Breast epithelium (tissue), 4 donors: ENCODE results near the gene SESN1. TPM values are rescaled to one million over a fixed set of nuclear protein-coding genes. Genes with fewer than 3 reads are reported as not detected.

ENCODE experiments used
- DNase-seq, 2 donors: peaks; one replicate each; pipeline ENCODE4 v3.0.0-alpha.2; 2019; ENCODE audit warnings: low spot score in 2 of 2
- H3K27ac ChIP-seq, 2 donors: fragments of 200-600 bp; sonication (generic) in 1 of 2; one replicate each; pipeline ENCODE4 v1.5.1; 2016 to 2019; ENCODE audit warnings: mild to moderate bottlenecking in 1 of 2
- H3K27me3 ChIP-seq, 2 donors: fragments of 200-600 bp; sonication (generic) in 1 of 2; one replicate each; pipeline versions ENCODE4 v1.5.1 to v1.6.0; 2017 to 2019; ENCODE audit warnings: control low read depth in 1 of 2, mild to moderate bottlenecking in 1 of 2
- H3K36me3 ChIP-seq: fragments of 200-600 bp; one replicate; pipeline ENCODE4 v1.5.1; 2019
- H3K4me1 ChIP-seq, 2 donors: fragments of 200-600 bp; sonication (generic); one replicate each; pipeline ENCODE4 v1.5.1; 2016 to 2019; ENCODE audit warnings: control low read depth in 1 of 2
- H3K4me3 ChIP-seq, 3 donors: fragments of 200-600 bp; sonication (generic); 1 replicate in 2 of 3; 2 replicates in 1 of 3; pipeline ENCODE4 v1.5.1; 2016 to 2019; ENCODE audit warnings: mild to moderate bottlenecking in 3 of 3, moderate library complexity in 2 of 3
- H3K9me3 ChIP-seq, 2 donors: fragments of 200-600 bp; sonication (generic) in 1 of 2; one replicate each; pipeline ENCODE4 v1.5.1; 2016 to 2019; ENCODE audit warnings: control low read depth in 1 of 2
- CTCF ChIP-seq, 3 donors: fragments of 450-650 bp; IDR thresholded peaks; one replicate each; pipeline ENCODE4 v1.5.1; 2016 to 2017; ENCODE audit warnings: antibody characterized with exemption in 3 of 3, mild to moderate bottlenecking in 3 of 3, moderate library complexity in 3 of 3
- POLR2A ChIP-seq: fragments of 450-650 bp; IDR thresholded peaks from one replicate; pipeline ENCODE4 v1.6.1; 2016; ENCODE audit warnings: antibody characterized with exemption, mild to moderate bottlenecking, moderate library complexity
- POLR2AphosphoS5 ChIP-seq, 3 donors: sonication (generic); formaldehyde crosslinking; IDR thresholded peaks; one replicate each; pipeline ENCODE4 v1.6.1; 2017; ENCODE audit warnings: antibody characterized with exemption in 3 of 3
- intact Hi-C: fragments of 100-400 bp; cut with DNase I; formaldehyde crosslinking; loops from one replicate; pipeline ENCODE4 v1.15.1; 2023; ENCODE audit warnings: low total_unique reads
- total RNA-seq, 3 donors: library from RNA; depleted of rRNA; stranded (reverse); fragments of >200 nt; gene quantifications; one replicate each; pipeline ENCODE4 v1.1.0, GENCODE V29; 2016

SESN1 gene
- total RNA-seq, 3 donors from 2014 or later = 70.8 to 141 (median 108) TPM

- no peaks in the 10 kb centered on the region for H3K4me1 ChIP-seq
- DNase-seq = no peak
- no peaks in the 10 kb centered on the region for H3K27me3 ChIP-seq
- TF ChIP-seq CTCF (IDR thresholded peaks at IDR 0.05) = no peak
- intact Hi-C loops = no loop called here
- peaks cover 0 to 6% of the 10 kb centered on the region in 2 donors for H3K9me3 ChIP-seq
- no peaks in the 10 kb centered on the region for H3K36me3 ChIP-seq
- H3K4me3 ChIP-seq = no peak overlapping the region
- H3K27ac ChIP-seq = no peak overlapping the region
Observed at GRCh38 chr6:108974201-108974600, 120.4 kb downstream of the SESN1 start.

GRCh38 chr6:108969776-108970175, 124.9 kb downstream of the SESN1 start:
- no peaks in the 10 kb centered on the region for H3K36me3 ChIP-seq
- no peaks in the 10 kb centered on the region for H3K9me3 ChIP-seq
- H3K27ac ChIP-seq = no peak overlapping the region
- no peak for TF ChIP-seq CTCF (IDR thresholded peaks at IDR 0.05)
- no peak for TF ChIP-seq POLR2AphosphoS5 (IDR thresholded peaks at IDR 0.05)
- TF ChIP-seq POLR2A = no peak
- H3K4me1 ChIP-seq = no peaks in the 10 kb centered on the region
- H3K27me3 ChIP-seq = no peaks in the 10 kb centered on the region
- H3K4me3 ChIP-seq = no peak overlapping the region
- DNase-seq = no peak
- intact Hi-C loops = no loop called here

GRCh38 chr6:108968325-108969316, 126.0 kb downstream of the SESN1 start:
- Histone ChIP-seq H3K27ac (no peak overlapping the region), H3K27me3 (no peaks in the 10 kb centered on the region), H3K4me3 (no peak overlapping the region), H3K4me1 (no peaks in the 10 kb centered on the region), H3K9me3 (no peaks in the 10 kb centered on the region), H3K36me3 (no peaks in the 10 kb centered on the region)
- DNase-seq = no peak
- TF ChIP-seq CTCF (IDR thresholded peaks at IDR 0.05) (no peak), POLR2AphosphoS5 (IDR thresholded peaks at IDR 0.05) (no peak), POLR2A (no peak)
- intact Hi-C loops = no loop called here

GRCh38 chr6:108966855-108967755, 127.5 kb downstream of the SESN1 start:
- Histone ChIP-seq H3K4me1 (no peaks in the 10 kb centered on the region), H3K27me3 (no peaks in the 10 kb centered on the region)
- intact Hi-C loops = no loop called here

More at GRCh38 chr6:108966855-108967755, 127.5 kb downstream of the SESN1 start:
- TF ChIP-seq POLR2AphosphoS5 (IDR thresholded peaks at IDR 0.05) (no peak), POLR2A (no peak), CTCF (IDR thresholded peaks at IDR 0.05) (no peak)
- no peak overlapping the region for H3K4me3 ChIP-seq
- peak overlapping the region in 1 of 2 donors; percentile 53 for H3K27ac ChIP-seq
- H3K36me3 ChIP-seq = no peaks in the 10 kb centered on the region
- peak in 1 of 2 donors; percentile 43 for DNase-seq
- no peaks in the 10 kb centered on the region for H3K9me3 ChIP-seq
